Psoas muscle (tissue), 8 donors: ENCODE data around the gene UBE3D. TPM values are rescaled to one million over a fixed set of nuclear protein-coding genes. Genes with fewer than 3 reads are reported as not detected.

Experiments
- ATAC-seq, 4 donors: fragments of 200-7000 bp; cut with Tn5 transposase; one replicate each; pipeline ENCODE4 v1.9.1; 2020; ENCODE audit warnings: moderate library complexity in 3 of 4, mild to moderate bottlenecking in 2 of 4
- DNase-seq, 2 donors: peaks; one replicate each; pipeline ENCODE4 v3.0.0-alpha.2; 2020
- H3K27ac ChIP-seq: fragments of 200-600 bp; one replicate; pipeline ENCODE4 v1.8.0; 2022
- H3K27me3 ChIP-seq, 3 donors: fragments of 200-600 bp in 1 of 3; one replicate each; pipeline versions ENCODE4 v1.6.1 to v1.8.0; 2013 to 2022; ENCODE audit warnings: low read length in 2 of 3, mild to moderate bottlenecking in 2 of 3, moderate library complexity in 1 of 3; ENCODE audit not compliant: insufficient read depth in 3 of 3
- H3K36me3 ChIP-seq, 2 donors: fragments of 200-600 bp in 1 of 2; one replicate each; pipeline versions ENCODE4 v1.6.1 to v1.8.0; 2013 to 2022; ENCODE audit warnings: low read depth in 1 of 2, mild to moderate bottlenecking in 1 of 2, moderate library complexity in 1 of 2; ENCODE audit not compliant: insufficient read depth in 1 of 2
- H3K4me1 ChIP-seq: fragments of 200-600 bp; one replicate; pipeline ENCODE4 v1.8.0; 2022
- H3K4me3 ChIP-seq: fragments of 200-600 bp; one replicate; pipeline ENCODE4 v1.8.0; 2022; ENCODE audit warnings: mild to moderate bottlenecking
- H3K9me3 ChIP-seq: fragments of 200-600 bp; one replicate; pipeline ENCODE4 v1.8.0; 2022
- WGBS, 3 donors: extraction: QIAGEN DNeasy Blood & Tissue Kit; methylation state at CpG; one replicate each; pipeline versions ENCODE4 v1.1.6 to v1.1.7; 2013; 5-methylcytosine and 5-hydroxymethylcytosine counted together
- intact Hi-C, 2 donors: fragments of 100-400 bp; cut with DNase I; formaldehyde crosslinking; loops; one replicate each; pipeline versions ENCODE4 v1.11.0 to v1.14.2; 2022
- polyA plus RNA-seq, 3 donors: library from polyadenylated mRNA; stranded (reverse); fragments of 200-250 nt; gene quantifications; one replicate each; pipeline ENCODE4 v1.2.3, GENCODE V29; 2013
- total RNA-seq, 4 donors: library from RNA; stranded (reverse); fragmentation: NEBNext Ultra II Directional in 2 of 4; extraction: Animal tissue kit (Norgen Biotek cat#: 25700) in 2 of 4; gene quantifications; one replicate each; pipeline versions ENCODE4 v1.2.1 to v1.2.4, GENCODE V29; 2021 to 2023
- TF ChIP-seq, protein P1 (sequence below): fragments of 200-600 bp; IDR thresholded peaks from one replicate; pipeline ENCODE4 v1.8.0; 2022; ENCODE audit warnings: antibody characterized with exemption
- donor health status: healthy with polysubstance abuse.
- donor health status: DM: no; HTN: no; CAD: no; lungs with moderate emphysema.
- donor health status: Bipolar disorder and iron deficiency.
- donor health status: healthy.
- donor health status: DM: yes; HTN: yes; CAD: no.
- donor health status: DM: no; HTN: no; CAD: no.
- donor health status: DM: no; HTN: no; CAD: no.
- donor health status: DM: yes; HTN: yes; CAD: no.

UBE3D gene
- total and polyA plus RNA-seq, 7 donors: 1.9 to 3.8 (median 2.2) TPM

GRCh38 chr6:82988930-82989351 is 76.7 kb downstream of the UBE3D start:
- intact Hi-C loops: no loop called here
- WGBS, 3 donors: 38 to 50% (median 41%) methylated on average over 2 of the region's 2 CpGs
- Histone ChIP-seq H3K27me3 (no peaks in the 10 kb centered on the region), H3K4me1 (peaks cover 8% of the 10 kb centered on the region), H3K4me3 (no peak overlapping the region), H3K27ac (no peak overlapping the region), H3K9me3 (no peaks in the 10 kb centered on the region), H3K36me3 (no peaks in the 10 kb centered on the region)
- DNase-seq (no peak), ATAC-seq (no peak)
- TF ChIP-seq, protein P1, sequence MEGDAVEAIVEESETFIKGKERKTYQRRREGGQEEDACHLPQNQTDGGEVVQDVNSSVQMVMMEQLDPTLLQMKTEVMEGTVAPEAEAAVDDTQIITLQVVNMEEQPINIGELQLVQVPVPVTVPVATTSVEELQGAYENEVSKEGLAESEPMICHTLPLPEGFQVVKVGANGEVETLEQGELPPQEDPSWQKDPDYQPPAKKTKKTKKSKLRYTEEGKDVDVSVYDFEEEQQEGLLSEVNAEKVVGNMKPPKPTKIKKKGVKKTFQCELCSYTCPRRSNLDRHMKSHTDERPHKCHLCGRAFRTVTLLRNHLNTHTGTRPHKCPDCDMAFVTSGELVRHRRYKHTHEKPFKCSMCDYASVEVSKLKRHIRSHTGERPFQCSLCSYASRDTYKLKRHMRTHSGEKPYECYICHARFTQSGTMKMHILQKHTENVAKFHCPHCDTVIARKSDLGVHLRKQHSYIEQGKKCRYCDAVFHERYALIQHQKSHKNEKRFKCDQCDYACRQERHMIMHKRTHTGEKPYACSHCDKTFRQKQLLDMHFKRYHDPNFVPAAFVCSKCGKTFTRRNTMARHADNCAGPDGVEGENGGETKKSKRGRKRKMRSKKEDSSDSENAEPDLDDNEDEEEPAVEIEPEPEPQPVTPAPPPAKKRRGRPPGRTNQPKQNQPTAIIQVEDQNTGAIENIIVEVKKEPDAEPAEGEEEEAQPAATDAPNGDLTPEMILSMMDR: no peak

DNA sequence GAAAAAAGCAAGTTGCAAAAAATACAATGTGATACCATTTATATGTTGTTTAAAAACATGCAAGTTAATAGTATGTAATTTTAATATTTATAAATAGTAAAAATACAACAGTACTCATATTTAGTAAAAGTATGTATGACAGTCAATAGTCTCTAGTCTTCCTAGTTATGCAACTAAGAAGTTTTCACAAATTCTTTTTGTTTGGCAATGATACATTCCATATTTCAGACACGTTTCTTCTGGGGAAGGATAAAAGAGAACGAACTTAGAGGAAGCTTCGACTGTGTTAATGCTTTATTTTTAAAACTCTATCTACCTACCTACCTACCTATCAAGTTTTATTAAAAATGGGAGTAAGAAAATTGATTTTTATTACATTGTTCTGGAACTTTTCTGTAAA is 77.7 kb downstream of the UBE3D start:
- Histone ChIP-seq H3K4me1 (peaks cover 8% of the 10 kb centered on the region), H3K36me3 (no peaks in the 10 kb centered on the region), H3K27me3 (no peaks in the 10 kb centered on the region), H3K27ac (no peak overlapping the region), H3K4me3 (no peak overlapping the region), H3K9me3 (no peaks in the 10 kb centered on the region)
- TF ChIP-seq, protein P1: no peak
- no peak for DNase-seq
- intact Hi-C loops: no loop called here
- 48 to 73% (median 51%) methylated on average over 3 of the region's 3 CpGs for WGBS, 3 donors
- ATAC-seq: no peak

DNA sequence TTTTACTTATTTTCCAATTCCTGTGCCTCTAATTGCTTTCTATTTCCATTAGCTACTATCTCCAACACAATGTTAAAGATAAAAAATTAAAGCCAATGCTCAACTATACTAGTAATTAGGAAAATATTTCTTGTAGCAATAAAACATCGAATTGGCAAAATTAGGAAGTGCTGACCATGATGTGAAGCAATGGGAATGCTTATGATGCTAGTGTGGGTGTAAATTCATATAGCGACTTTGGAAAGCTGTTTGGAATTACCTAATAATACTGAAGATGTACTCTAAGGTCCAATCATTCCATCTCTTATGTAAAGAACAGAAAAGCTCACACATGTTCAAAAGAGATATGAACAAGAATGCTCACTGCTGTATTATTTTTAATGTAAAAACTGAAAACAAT is 78.2 kb downstream of the UBE3D start:
- DNase-seq: no peak
- Histone ChIP-seq H3K9me3 (no peaks in the 10 kb centered on the region), H3K4me1 (peaks cover 8% of the 10 kb centered on the region), H3K4me3 (no peak overlapping the region), H3K27ac (no peak overlapping the region), H3K27me3 (no peaks in the 10 kb centered on the region), H3K36me3 (no peaks in the 10 kb centered on the region)
- 92 to 96% (median 92%) methylated on average over 2 of the region's 2 CpGs for WGBS, 3 donors
- intact Hi-C loops: no loop called here
- ATAC-seq: no peak
- TF ChIP-seq, protein P1: no peak

DNA sequence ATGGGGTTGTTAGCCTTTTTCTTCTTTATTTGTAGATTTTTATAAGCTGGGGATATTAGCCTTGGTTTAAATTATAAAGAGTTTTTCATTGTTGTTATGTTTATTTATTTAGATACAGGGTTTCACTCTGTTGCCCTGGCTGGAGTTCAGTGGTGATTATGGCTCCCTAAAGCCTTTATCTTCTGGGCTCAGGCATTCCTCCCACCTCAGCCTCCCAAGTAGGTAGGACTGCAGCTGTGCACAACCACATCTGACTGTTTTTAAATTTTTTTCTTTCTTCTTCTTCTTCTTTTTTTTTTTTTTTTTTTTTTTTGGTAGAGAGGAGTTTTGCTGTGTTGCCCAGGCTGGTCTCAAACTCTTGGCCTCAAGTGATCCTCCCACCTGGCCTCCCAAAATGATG is 80.9 kb downstream of the UBE3D start:
- Histone ChIP-seq H3K36me3 (no peaks in the 10 kb centered on the region), H3K9me3 (no peaks in the 10 kb centered on the region), H3K27me3 (no peaks in the 10 kb centered on the region), H3K4me3 (no peak overlapping the region), H3K27ac (no peak overlapping the region), H3K4me1 (peaks cover 1% of the 10 kb centered on the region)
- ATAC-seq (no peak), DNase-seq (no peak)
- intact Hi-C loops: no loop called here
- TF ChIP-seq, protein P1: no peak

GRCh38 chr6:82980086-82980485 is 85.6 kb downstream of the UBE3D start:
- 18 to 32% (median 22%) methylated on average over 1 of the region's 1 CpG for WGBS, 3 donors
- no peaks in the 10 kb centered on the region for H3K27me3 ChIP-seq
- no peak for DNase-seq
- intact Hi-C loops: no loop called here
- no peak overlapping the region for H3K27ac ChIP-seq
- H3K36me3 ChIP-seq: no peaks in the 10 kb centered on the region
- no peaks in the 10 kb centered on the region for H3K9me3 ChIP-seq
- TF ChIP-seq, protein P1: no peak
- ATAC-seq: no peak
- no peak overlapping the region for H3K4me3 ChIP-seq
- H3K4me1 ChIP-seq: no peaks in the 10 kb centered on the region
